ENCODE measurements around the gene FOXQ1.
A peak's percentile ranks its signal among the peaks of the same experiment; 100 is the strongest.
"Not testable (repeated sequence)": the region's sequence is repeated elsewhere in the genome, so short reads cannot be mapped to it uniquely, and the experiment has no call there.

The FOXQ1 gene

GRCh38 chr6:1291381-1291780, 20.5 kb upstream of the FOXQ1 start:
- DNase-seq = no peak

DNA sequence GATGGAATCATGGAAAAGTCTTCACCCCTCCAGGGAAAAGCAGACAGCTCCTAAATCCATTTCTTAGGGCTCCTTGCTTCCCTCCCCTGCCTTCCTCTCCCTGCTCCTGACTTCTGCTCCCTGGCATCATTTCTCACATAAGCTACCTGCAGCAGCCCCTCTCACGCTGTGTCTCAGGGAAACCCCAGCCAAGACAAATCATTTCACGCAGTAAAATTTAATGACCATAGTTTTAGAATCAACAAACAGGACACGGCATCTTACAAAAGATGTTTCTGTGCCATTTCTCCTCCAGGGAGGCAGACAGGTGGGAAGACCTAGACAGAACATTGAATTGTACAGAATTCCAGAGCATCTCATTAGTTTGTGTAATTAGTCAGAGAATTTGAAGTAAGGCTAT, 16.5 kb upstream of the FOXQ1 start:
- DNase-seq = no peak

- no peak for DNase-seq
These were observed 15.8 kb upstream of the FOXQ1 start for GRCh38 chr6:1296079-1296478.

DNA sequence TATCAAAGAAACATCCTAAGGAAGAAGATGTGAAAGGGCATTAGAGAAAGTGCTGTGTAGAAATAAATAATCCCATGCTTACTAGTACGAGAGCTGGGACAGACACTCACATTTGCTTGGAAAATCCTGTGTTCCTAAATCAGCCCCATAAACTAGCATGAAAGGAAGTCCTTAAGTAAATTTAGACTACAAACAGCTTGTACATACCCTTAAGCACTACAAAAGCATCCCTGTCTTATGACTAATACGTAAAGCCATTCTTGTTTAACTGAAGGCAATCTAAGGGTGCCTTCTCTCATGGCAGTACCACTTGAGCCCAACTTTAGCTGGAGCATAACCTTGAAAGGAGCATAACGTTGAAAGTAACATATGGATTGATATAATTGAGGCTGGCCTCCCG, 15.4 kb upstream of the FOXQ1 start:
- no peak for DNase-seq

DNA sequence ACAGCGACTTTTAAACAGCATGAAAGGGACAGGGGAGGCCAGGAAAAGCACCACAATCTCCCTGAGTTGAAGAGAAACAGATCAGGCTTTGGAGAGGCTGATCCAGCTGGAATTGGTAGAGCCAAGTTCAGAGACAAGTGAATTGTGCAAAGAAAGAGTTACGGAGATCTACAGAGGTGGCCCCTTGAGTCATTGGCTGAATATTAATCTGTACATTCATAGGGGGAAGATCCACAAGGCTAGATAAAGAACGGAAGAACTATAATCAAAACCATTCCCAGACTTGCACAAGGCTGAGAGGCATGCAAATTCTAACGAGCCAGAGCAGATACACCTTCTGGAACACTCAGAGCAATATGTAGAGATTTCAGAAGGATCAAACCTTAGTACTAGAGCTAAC, 14.2 kb upstream of the FOXQ1 start:
- no peak for DNase-seq

DNA sequence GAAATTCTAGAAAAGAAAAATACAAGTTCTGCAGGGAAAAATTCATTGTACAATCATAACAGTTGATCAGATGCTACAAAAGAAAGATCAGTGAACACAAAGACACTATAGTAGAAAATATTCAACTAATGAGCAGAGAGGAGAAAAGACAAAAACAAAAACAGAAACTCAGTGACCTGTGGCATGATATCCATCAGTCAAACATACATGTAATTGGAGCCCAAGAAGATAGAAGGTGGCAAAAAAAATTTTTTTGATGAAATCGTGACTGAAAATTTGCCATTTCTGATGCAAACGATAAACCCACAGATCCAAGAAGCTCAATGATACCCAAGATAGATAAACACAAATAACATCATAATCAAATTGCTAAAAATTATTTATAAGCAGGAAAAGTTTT, 13.1 kb upstream of the FOXQ1 start:
- DNase-seq = no peak

DNA sequence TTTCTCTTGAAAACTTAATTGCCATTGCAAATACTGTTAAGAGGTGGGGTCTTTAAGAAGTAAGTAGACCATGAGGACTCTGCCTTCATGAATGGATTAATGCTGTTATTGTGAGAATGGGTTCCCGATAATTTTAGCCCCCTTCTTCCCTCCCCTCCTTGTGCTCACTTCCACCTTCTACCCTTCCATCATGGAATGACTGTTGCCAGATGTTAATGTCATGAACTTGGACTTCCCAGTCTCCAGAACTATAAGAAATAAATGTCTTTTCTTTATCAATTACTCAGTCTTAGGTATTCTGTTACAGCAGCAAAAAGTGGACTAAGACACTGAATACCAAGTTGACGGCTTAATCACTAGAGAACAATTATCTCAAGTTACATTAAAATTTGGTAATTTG, 5.8 kb upstream of the FOXQ1 start:
- no peak for DNase-seq

GRCh38 chr6:1309366-1309765, 2.5 kb upstream of the FOXQ1 start:
- DNase-seq = no peak

- no peak for DNase-seq
These were observed 1.1 kb upstream of the FOXQ1 start for GRCh38 chr6:1310628-1311399.

DNA sequence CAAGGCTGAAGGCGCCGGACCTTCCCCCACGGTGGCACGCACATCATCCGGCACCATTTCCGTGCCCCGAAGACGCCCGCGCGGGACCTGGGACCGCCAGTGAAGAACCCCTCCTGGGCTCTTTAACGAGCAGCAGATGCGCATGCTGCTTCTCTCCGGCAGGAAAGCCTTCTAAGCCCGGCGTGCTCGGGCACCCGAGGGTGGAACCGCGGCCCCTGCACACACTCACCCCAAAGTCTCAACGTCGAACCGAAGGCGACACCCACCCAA, 240 bp downstream of the FOXQ1 start:
- DNase-seq = no peak

DNA sequence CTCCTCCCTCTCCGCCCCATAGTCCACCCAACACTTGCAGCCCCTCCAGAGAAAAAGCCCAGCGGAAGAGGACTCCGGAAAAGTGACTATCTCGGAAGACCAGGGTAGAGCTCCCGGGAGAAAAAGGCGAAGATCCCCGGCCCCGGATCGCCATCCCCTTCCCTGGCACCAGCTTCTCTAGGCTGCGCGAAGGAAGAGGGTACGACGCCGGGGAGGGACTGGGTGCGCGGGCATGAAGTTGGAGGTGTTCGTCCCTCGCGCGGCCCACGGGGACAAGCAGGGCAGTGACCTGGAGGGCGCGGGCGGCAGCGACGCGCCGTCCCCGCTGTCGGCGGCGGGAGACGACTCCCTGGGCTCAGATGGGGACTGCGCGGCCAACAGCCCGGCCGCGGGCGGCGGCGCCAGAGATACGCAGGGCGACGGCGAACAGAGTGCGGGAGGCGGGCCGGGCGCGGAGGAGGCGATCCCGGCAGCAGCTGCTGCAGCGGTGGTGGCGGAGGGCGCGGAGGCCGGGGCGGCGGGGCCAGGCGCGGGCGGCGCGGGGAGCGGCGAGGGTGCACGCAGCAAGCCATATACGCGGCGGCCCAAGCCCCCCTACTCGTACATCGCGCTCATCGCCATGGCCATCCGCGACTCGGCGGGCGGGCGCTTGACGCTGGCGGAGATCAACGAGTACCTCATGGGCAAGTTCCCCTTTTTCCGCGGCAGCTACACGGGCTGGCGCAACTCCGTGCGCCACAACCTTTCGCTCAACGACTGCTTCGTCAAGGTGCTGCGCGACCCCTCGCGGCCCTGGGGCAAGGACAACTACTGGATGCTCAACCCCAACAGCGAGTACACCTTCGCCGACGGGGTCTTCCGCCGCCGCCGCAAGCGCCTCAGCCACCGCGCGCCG, 822 bp downstream of the FOXQ1 start:
- DNase-seq = peak; percentile 4

GRCh38 chr6:1313384-1313766, 1.5 kb downstream of the FOXQ1 start:
- no peak for DNase-seq

DNA sequence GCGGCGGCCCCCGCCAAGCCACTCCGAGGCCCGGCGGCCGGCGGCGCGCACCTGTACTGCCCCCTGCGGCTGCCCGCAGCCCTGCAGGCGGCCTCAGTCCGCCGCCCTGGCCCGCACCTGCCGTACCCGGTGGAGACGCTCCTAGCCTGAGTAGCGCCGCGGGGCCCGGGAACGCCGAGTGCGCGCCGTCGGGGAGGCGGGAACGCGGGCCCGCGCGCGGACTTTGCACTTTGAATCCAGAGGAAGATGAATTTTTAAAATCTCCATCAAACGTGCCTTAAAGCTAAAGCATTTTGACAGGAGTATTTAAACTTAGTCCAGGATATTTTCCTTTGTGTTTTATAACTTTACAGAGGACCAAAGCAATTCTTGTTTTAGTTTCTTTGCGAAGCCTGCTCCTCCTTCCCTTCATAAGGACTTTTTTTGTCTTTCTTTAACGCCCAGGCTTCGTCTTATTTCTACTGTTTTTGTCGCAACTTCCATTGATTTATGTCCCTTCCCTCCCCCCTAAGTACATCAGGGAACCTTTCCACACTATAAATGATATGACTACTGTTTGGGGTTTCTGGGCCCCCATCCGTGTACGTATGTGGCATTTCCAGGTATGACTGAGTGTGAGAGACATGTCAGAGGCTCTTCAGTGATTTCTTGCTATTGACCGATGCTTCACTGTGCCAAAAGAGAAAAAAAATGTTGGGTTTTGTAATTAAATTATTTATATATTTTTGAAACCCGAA, 2.0 kb downstream of the FOXQ1 start:
- DNase-seq = no peak

DNA sequence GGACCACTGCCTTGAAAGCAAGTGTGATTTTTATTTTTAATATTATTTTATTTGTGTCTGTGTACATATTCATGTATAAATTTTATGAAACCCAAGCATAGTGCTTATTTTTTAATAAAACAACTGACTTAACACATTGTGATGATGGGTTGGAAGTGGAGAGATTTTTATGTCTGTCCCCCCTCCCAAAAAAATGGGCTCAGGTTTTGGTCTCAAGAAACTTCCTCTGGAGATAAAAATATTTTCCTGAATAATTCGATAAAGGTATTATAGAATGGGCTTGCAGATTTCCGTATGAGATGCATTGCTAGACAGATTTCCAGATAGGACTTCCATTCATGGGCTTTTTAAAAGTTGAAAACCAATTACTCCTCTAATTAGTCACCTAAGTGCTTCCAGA, 2.7 kb downstream of the FOXQ1 start:
- no peak for DNase-seq

DNA sequence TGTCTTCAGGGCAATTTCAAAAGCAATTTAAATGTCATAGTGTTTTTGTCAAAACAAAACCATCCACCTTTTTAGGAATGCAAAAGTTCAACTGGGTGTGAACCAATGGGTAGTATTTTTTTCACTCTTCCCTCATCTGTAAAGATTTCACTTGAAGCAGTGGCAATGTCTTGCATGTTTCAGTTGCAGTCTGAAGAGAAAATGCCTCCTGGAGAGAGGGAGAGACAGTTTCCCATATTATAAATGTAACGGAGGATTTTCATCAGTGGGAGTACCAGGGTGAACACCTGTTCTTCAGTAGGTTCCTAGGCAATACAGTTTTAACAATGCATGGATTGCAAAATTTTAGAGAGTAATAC, 3.3 kb downstream of the FOXQ1 start:
- DNase-seq = no peak

DNA sequence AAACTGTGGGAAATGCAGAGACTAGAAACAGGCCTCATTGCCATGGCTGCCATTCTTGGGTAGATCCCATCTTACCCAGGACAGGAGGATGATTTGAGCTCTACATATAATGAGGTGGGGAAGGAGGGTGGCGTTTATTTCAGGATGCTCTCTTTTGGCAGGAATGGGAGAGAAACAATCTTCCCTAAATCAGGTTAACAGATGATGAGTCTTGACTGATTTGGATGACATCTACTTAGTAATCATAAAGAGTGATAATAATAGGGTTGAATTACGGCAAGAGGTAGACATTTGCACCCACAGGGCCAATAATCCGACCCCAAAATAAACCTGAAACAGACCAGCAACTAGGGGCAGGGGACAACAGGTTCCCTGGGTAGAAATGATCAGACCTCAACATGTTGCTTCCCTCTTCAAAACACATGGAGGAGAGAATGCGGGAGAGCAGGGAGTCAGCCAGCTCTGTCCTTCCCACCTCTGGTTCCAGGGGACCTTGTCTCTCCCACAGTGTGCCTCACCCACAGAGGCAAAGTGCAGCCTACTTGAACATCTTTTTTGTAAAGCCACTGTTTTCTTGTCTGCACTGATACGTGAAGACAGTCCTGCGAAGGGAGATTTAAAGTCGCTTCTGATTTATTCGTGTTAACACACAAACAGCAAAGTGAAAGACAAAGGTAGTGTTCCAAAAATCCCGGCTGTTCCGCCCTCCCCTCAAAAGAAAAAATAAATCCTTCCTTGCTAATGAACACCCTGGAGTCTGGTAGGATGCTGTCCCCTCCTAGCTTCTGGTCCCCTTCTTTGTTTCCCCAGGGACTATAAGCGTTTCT, 3.9 kb downstream of the FOXQ1 start:
- DNase-seq = no peak

GRCh38 chr6:1316489-1316971, 4.6 kb downstream of the FOXQ1 start:
- DNase-seq = no peak

DNA sequence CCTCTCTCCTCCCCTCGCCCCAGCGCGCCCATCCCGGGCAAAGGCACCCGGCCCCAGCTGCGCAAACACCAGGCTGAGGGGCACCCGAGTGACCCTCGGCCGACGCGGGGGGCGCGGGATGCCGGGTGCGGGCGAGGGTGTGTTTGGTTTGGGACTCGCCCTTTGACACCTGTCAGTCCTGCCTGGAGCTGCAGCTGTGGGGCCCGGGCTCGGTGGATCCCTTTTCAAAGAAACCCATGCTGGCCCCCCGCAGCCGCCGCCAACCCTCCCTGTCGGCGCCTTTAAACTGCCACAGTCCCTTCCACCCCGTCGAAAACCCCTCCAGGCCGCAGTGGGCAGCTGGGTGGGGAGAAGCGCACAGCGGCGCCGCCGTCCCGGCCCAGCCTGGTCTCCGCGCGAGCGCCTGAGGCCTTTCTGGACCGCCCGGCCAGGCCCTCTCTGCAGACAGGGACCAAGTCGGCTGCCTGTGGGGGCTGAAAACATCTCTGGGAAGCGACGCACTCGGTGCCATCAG, 5.5 kb downstream of the FOXQ1 start:
- DNase-seq = no peak

GRCh38 chr6:1318036-1318435, 6.1 kb downstream of the FOXQ1 start:
- DNase-seq = no peak

- DNase-seq = not testable (repeated sequence)
These were observed 6.7 kb downstream of the FOXQ1 start for GRCh38 chr6:1318584-1318983.

DNA sequence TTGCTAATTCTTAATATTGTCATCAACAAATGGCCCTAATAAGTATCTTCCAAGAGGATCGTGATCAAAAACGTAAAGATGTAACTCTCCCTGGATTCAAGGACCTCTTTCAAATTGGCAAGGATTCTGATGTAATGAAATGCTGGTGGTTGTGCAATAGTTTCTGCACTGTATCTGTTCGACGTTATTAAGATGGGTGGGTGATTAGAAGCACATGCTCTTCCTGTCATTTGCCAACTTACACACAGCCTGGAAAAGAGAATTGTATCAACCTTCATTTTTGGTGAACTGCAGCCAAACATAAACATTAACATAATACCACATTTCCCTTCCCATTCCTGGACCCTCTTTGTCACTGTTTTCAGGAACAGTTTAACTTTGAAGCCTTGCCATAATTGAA, 9.8 kb downstream of the FOXQ1 start:
- peak; percentile 47 for DNase-seq

GRCh38 chr6:1322156-1322555, 10.3 kb downstream of the FOXQ1 start:
- no peak for DNase-seq

Data from MV-4-11 (cell line).